Medulla oblongata (tissue), 1 donor: Measurements from ENCODE around the gene CCL16.
"Not testable (repeated sequence)": the region's sequence is repeated elsewhere in the genome, so short reads cannot be mapped to it uniquely, and the experiment has no call there.

Experiments
- DNase-seq: peaks from one replicate; pipeline ENCODE4 v3.0.0-alpha.2; 2015; ENCODE audit errors: extremely low spot score

CCL16 gene

GRCh38 chr17:35938492-35938891, 42.8 kb downstream of the CCL16 start:
- DNase-seq: not testable (repeated sequence)

GRCh38 chr17:35936063-35936462, 45.2 kb downstream of the CCL16 start:
- no peak for DNase-seq

GRCh38 chr17:35934760-35935159, 46.5 kb downstream of the CCL16 start:
- DNase-seq: no peak

- DNase-seq: no peak
Observed at GRCh38 chr17:35932586-35932985, 48.7 kb downstream of the CCL16 start.

GRCh38 chr17:35931794-35932425, 49.4 kb downstream of the CCL16 start:
- DNase-seq: peak; percentile 10

- DNase-seq: peak; percentile 9
Observed at GRCh38 chr17:35930211-35931065, 50.9 kb downstream of the CCL16 start, which contains the start of gene RDM1. Gene RDM1 (minus strand): TSS chr17:35930773. CDS start chr17:35930727, 46 bp downstream.

GRCh38 chr17:35927714-35928113, 53.6 kb downstream of the CCL16 start:
- DNase-seq: no peak
